HepG2 (cell line): ENCODE measurements around the gene CTDSP2. TPM values are rescaled to one million over a fixed set of nuclear protein-coding genes. Genes with fewer than 3 reads are reported as not detected.

ENCODE experiments used
- ATAC-seq: fragments of 200-7000 bp; cut with Tn5 transposase; 3 replicates; pipeline ENCODE4 v1.9.1; 2020; ENCODE audit warnings: mild to moderate bottlenecking, moderate library complexity
- BruUV-seq: library from RNA; stranded (reverse); fragments of 400-500 nt; replicated peaks from 2 replicates; lab custom pipeline; 2021; lab: Mats Ljungman, UMichigan
- CTCF ChIA-PET: fragments of 300-600 bp; formaldehyde crosslinking; extraction: SDS; loops from one replicate; lab custom pipeline; 2021; ENCODE audit warnings: low total read pairs, inconsistent platforms, low intra/inter-chr PET ratio; lab: Yijun Ruan, JAX
- POLR2A ChIA-PET: fragments of 350-600 bp; sonication (Branson Sonifier 250); formaldehyde crosslinking; loops from one replicate; lab custom pipeline; 2020; ENCODE audit warnings: antibody characterized with exemption, inconsistent platforms; lab: Yijun Ruan, JAX
- DNase-seq: peaks from one replicate; pipeline ENCODE4 v3.0.0-alpha.2; 2015; ENCODE audit warnings: low spot score
- FAIRE-seq: peaks from 3 replicates; lab custom pipeline; 2011; peaks lifted over from hg19 to GRCh38; lab: Jason Lieb, UNC
- H2AFZ ChIP-seq: one replicate; pipeline ENCODE4 v1.6.1; 2011; ENCODE audit warnings: low read length, inconsistent platforms
- H3K27ac ChIP-seq: fragments of 300-600 bp; 3 replicates; pipeline ENCODE4 v1.8.0; 2011; ENCODE audit warnings: mixed run types, mild to moderate bottlenecking, mixed read lengths, low read length, inconsistent platforms; ENCODE audit not compliant: insufficient read depth; ENCODE audit errors: extremely low read length
- H3K27me3 ChIP-seq, 2 experiments: fragments of 200-600 bp in 1 of 2; 2 replicates in 1 of 2; 3 replicates in 1 of 2; pipeline versions ENCODE4 v1.6.0 to v1.8.0; 2011; ENCODE audit warnings: low read length in 2 of 2, mild to moderate bottlenecking in 2 of 2, moderate library complexity in 2 of 2, inconsistent platforms in 1 of 2; ENCODE audit not compliant: insufficient read depth in 2 of 2, control insufficient read depth in 1 of 2
- H3K36me3 ChIP-seq, 2 experiments: fragments of 200-600 bp in 1 of 2; replicated peaks in 1 of 2; 2 replicates in 1 of 2; 3 replicates in 1 of 2; pipeline versions ENCODE4 v1.5.1 to v1.8.0; 2011; ENCODE audit warnings: low read length in 2 of 2, inconsistent platforms in 1 of 2; ENCODE audit not compliant: insufficient read depth in 2 of 2, control insufficient read depth in 1 of 2
- H3K4me1 ChIP-seq: 2 replicates; pipeline ENCODE4 v1.5.1; 2012; ENCODE audit warnings: low read length, inconsistent platforms; ENCODE audit not compliant: insufficient read depth
- H3K4me2 ChIP-seq: 2 replicates; pipeline ENCODE4 v1.6.0; 2011; ENCODE audit warnings: low read depth, low read length, inconsistent platforms
- H3K4me3 ChIP-seq, 3 experiments: fragments of 200-600 bp in 1 of 3; sonication (generic), shearing (Covaris generic) in 1 of 3; replicated peaks in 1 of 3; 2 replicates each; pipeline ENCODE4 v1.5.1; 2011 to 2016; ENCODE audit warnings: low read length in 3 of 3, inconsistent platforms in 2 of 3, low read depth in 2 of 3, mild to moderate bottlenecking in 2 of 3, control low read depth in 1 of 3, mixed read lengths in 1 of 3; ENCODE audit not compliant: insufficient read depth in 1 of 3
- H3K79me2 ChIP-seq: one replicate; pipeline ENCODE4 v1.6.1; 2011; ENCODE audit warnings: low read length, inconsistent platforms; ENCODE audit not compliant: insufficient read depth
- H3K9ac ChIP-seq: 2 replicates; pipeline ENCODE4 v1.6.0; 2011; ENCODE audit warnings: mild to moderate bottlenecking, low read depth, low read length, inconsistent platforms; ENCODE audit not compliant: insufficient read depth
- H3K9me3 ChIP-seq: 2 replicates; pipeline ENCODE4 v1.5.1; 2012; ENCODE audit warnings: mild to moderate bottlenecking, low read length
- H4K20me1 ChIP-seq: 2 replicates; pipeline ENCODE4 v1.6.0; 2011; ENCODE audit warnings: inconsistent platforms, mild to moderate bottlenecking, low read length, moderate library complexity; ENCODE audit not compliant: insufficient read depth
- BRD4 ChIP-seq: sonication (generic); formaldehyde crosslinking; IDR thresholded peaks from 2 replicates; pipeline ENCODE4 v1.4.0; 2020; ENCODE audit warnings: missing genetic modification reagents
- CEBPB ChIP-seq: IDR thresholded peaks from 2 replicates; pipeline ENCODE4 v1.6.1; 2011; ENCODE audit warnings: low read depth, low read length, improper control_type of control experiment, borderline replicate concordance
- CEBPG ChIP-seq: IDR thresholded peaks from 2 replicates; pipeline ENCODE4 v1.6.1; 2016
- HNF4A ChIP-seq: sonication (generic); formaldehyde crosslinking; IDR thresholded peaks from 2 replicates; pipeline ENCODE4 v1.4.0; 2020; ENCODE audit warnings: missing genetic modification reagents
- SAP130 ChIP-seq: IDR thresholded peaks from 2 replicates; pipeline ENCODE4 v1.6.1; 2016; ENCODE audit warnings: low read depth
- SATB2 ChIP-seq: sonication (generic); formaldehyde crosslinking; IDR thresholded peaks from 2 replicates; pipeline ENCODE4 v1.5.0; 2020; ENCODE audit warnings: missing genetic modification reagents
- SOX6 ChIP-seq, 2 experiments: fragments of 450-650 bp in 1 of 2; sonication (generic) in 1 of 2; formaldehyde crosslinking in 1 of 2; IDR thresholded peaks; 2 replicates each; pipeline versions ENCODE4 v1.4.0 to v1.6.1; 2017 to 2020; ENCODE audit warnings: antibody characterized with exemption in 1 of 2, mild to moderate bottlenecking in 1 of 2, missing genetic modification reagents in 1 of 2
- STAG1 ChIP-seq: sonication (generic); formaldehyde crosslinking; IDR thresholded peaks from 2 replicates; pipeline ENCODE4 v1.4.0; 2020; ENCODE audit warnings: missing genetic modification reagents
- ZFP62 ChIP-seq: sonication (generic); formaldehyde crosslinking; IDR thresholded peaks from 2 replicates; pipeline ENCODE4 v1.4.0; 2020; ENCODE audit warnings: missing genetic modification reagents
- ZMYM3 ChIP-seq: sonication (generic); formaldehyde crosslinking; IDR thresholded peaks from 2 replicates; pipeline ENCODE4 v1.5.1; 2020; ENCODE audit warnings: mild to moderate bottlenecking, missing genetic modification reagents
- ZNF263 ChIP-seq: sonication (generic); formaldehyde crosslinking; IDR thresholded peaks from 2 replicates; pipeline ENCODE4 v1.4.0; 2020; ENCODE audit warnings: missing genetic modification reagents
- WGBS: methylation state at CpG from one replicate; pipeline ENCODE4 v1.1.6; 2017; ENCODE audit warnings: low lambda C conversion rate; 5-methylcytosine and 5-hydroxymethylcytosine counted together
- in situ Hi-C: cut with HindIII; loops from 2 replicates; pipeline ENCODE4 v1.10.0; 2017; ENCODE audit warnings: low pct_unique_long_range_greater_than_20kb; ENCODE audit not compliant: extremely low pct_ligation_motif_present
- intact Hi-C: fragments of 100-400 bp; cut with micrococcal nuclease; formaldehyde crosslinking; loops from one replicate; pipeline ENCODE4 v1.10.0; 2022; ENCODE audit not compliant: unreplicated experiment
- polyA plus RNA-seq, 8 experiments: library from polyadenylated mRNA; depleted of rRNA in 3 of 8; stranded (reverse) in 7 of 8; unstranded in 1 of 8; fragments of >200 nt; fragmentation: Illumina TruSeq in 4 of 8; extraction: Trizol in 4 of 8; gene quantifications; 2 replicates each; pipeline versions ENCODE4 v1.2.1 to v1.2.3, GENCODE V29; 2011 to 2016; ENCODE audit warnings: low read depth in 4 of 8, missing spikeins in 1 of 8, mixed read lengths in 1 of 8; ENCODE audit not compliant: insufficient read depth in 1 of 8
- total RNA-seq, 5 experiments: library from RNA; depleted of rRNA; stranded (reverse); fragments of >200 nt; fragmentation: Illumina TruSeq; extraction: Trizol; gene quantifications; 2 replicates each; pipeline ENCODE4 v1.2.3, GENCODE V29; 2016; ENCODE audit warnings: low read depth in 1 of 5
- TF ChIP-seq, protein P1 (sequence below), 2 experiments: fragments of 450-650 bp in 1 of 2; sonication (generic) in 1 of 2; formaldehyde crosslinking; IDR thresholded peaks; 2 replicates each; pipeline versions ENCODE4 v1.5.0 to v1.8.0; 2020 to 2022; ENCODE audit warnings: mild to moderate bottlenecking in 1 of 2, missing genetic modification reagents in 1 of 2

CTDSP2 gene
- total and polyA plus RNA-seq, 2 of the 13 experiments (the other 11 are each of a cell fraction or from before 2014, with no cell fraction given), result 38.1 to 82.5 TPM

DNA sequence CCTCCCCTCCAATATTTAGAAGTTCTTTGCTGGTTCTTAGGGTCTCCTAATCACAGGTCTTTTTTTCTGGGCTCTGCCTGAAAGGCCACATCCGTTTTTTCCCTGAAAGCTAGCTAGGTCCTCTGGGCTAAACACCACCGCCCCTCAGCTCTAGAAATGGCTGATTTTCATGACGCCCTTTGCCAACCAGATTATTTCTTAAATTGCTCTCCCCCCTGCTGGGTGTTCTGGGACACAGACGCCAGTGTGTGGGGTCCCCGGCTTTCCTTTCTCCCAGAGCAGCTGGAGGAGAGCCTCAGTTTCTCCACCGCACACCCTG is 49.5 kb upstream of the CTDSP2 start:
- POLR2A ChIA-PET, result interaction anchor here (1.3 to 6.1 kb wide), 5 partner anchors 42 to 124 kb away, joined by 3 to 110 read pairs (median 6); partner anchors contain the start of genes CTDSP2, EEF1AKMT3 and METTL1
- CTCF ChIA-PET, result interaction anchor here (1.5 to 1.9 kb wide), 2 partner anchors 9 to 65 kb away, joined by 3 to 6 read pairs; no protein-coding TSS in a partner anchor
- no TSS peak for BruUV-seq
- Histone ChIP-seq H3K9me3 (no peaks in the 10 kb centered on the region), H3K36me3 (no peaks in the 10 kb centered on the region), H3K27ac (no peak overlapping the region), H3K27me3 (peaks cover 2 to 57% of the 10 kb centered on the region in 2 experiments; a peak in 4 of 5 replicates), H3K9ac (peak overlapping the region; percentile 56; the same call in 1 of the 2 replicates), H4K20me1 (no peaks in the 10 kb centered on the region), H3K4me1 (peaks cover 42% of the 10 kb centered on the region), H2AFZ (no peak overlapping the region), H3K4me3 (peak overlapping the region; percentile 48 to 67 (median 55); a peak in 4 of 6 replicates), H3K79me2 (no peaks in the 10 kb centered on the region), H3K4me2 (peak overlapping the region; percentile 81)
- TF ChIP-seq ZFP62 (CRISPR knock-in tag), result no peak
- no peak for TF ChIP-seq STAG1 (CRISPR knock-in tag)
- no peak for TF ChIP-seq ZMYM3 (CRISPR knock-in tag)
- no peak for TF ChIP-seq BRD4
- no peak for ATAC-seq
- no peak for DNase-seq
- in situ Hi-C loops (loop anchor here (5.0 kb wide), 1 partner anchor 54 kb away; no protein-coding TSS in a partner anchor), intact Hi-C loops (no loop called here)
- 14% methylated on average over 5 of the region's 6 CpGs for WGBS
- no peak for FAIRE-seq

DNA sequence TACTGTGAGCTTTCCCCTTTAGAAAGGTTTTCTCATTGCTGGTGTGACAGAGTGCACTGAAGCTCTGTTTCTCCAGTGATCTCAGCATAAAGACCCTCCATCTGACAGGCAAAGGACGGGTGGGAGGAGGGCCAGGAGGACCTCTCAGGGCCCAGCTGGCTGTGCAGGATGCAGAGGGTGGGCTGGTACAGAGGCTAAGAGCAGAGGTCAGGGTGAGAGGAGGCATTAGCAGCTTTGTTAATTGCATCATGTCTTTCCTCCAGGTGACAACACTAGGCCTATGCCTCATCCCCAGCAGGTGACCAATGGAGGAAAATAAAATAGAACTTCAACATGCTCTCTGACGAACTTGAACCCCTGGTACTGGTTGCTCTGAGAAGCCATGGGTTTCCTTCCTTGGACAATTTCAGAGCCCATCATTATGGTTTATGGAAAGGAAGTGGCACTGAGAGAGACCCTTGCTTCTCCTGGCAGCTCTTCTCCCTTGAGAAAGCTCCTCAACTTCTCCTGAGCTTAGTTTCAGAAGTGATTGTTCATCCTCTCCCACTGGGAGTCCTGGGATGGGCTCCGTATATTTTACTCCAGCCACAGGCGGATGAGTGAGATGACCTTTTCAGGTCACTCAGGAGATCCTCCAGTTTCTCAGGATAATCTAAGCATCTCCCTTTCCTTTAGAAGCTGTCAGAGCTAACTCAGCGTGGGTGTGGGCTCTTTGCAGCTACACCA is 49.0 kb upstream of the CTDSP2 start:
- BruUV-seq, result no TSS peak
- peak overlapping the region; percentile 81 for H3K4me2 ChIP-seq
- no peaks in the 10 kb centered on the region for H3K9me3 ChIP-seq
- H3K36me3 ChIP-seq, result no peaks in the 10 kb centered on the region
- DNase-seq (no peak), FAIRE-seq (no peak), ATAC-seq (no peak)
- H3K9ac ChIP-seq, result no peak overlapping the region
- peaks cover 42% of the 10 kb centered on the region for H3K4me1 ChIP-seq
- peaks cover 2 to 57% of the 10 kb centered on the region in 2 experiments; a peak in 4 of 5 replicates for H3K27me3 ChIP-seq
- H3K27ac ChIP-seq, result no peak overlapping the region
- intact Hi-C loops, result no loop called here
- no peaks in the 10 kb centered on the region for H3K79me2 ChIP-seq
- no peak overlapping the region for H3K4me3 ChIP-seq
- 23% methylated on average over 4 of the region's 5 CpGs for WGBS
- POLR2A ChIA-PET, result interaction anchor here (0.9 to 6.1 kb wide), 6 partner anchors 30 to 123 kb away, joined by 3 to 110 read pairs (median 5); partner anchors contain the start of genes CTDSP2, EEF1AKMT3 and METTL1
- no peaks in the 10 kb centered on the region for H4K20me1 ChIP-seq
- CTCF ChIA-PET, result interaction anchor here (1.9 kb wide), 1 partner anchor 10 kb away, joined by 6 read pairs; no protein-coding TSS in a partner anchor
- peak; percentile 73 for TF ChIP-seq ZNF263
- peak; percentile 28; the same call in 1 of the 2 replicates for TF ChIP-seq CEBPG (CRISPR knock-in tag)
- no peak for TF ChIP-seq SATB2 (CRISPR knock-in tag)
- TF ChIP-seq CEBPB, result peak; percentile 40; the same call in 1 of the 2 replicates
- TF ChIP-seq SOX6 (IDR thresholded peaks at IDR 0.05), result no peak
- TF ChIP-seq SOX6 (CRISPR knock-in tag; IDR thresholded peaks at IDR 0.05), result 0 out of 2 replicates have a peak, but pooled peaks have one; percentile 9
- TF ChIP-seq, protein P1, sequence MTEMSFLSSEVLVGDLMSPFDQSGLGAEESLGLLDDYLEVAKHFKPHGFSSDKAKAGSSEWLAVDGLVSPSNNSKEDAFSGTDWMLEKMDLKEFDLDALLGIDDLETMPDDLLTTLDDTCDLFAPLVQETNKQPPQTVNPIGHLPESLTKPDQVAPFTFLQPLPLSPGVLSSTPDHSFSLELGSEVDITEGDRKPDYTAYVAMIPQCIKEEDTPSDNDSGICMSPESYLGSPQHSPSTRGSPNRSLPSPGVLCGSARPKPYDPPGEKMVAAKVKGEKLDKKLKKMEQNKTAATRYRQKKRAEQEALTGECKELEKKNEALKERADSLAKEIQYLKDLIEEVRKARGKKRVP (CRISPR knock-in tag; IDR thresholded peaks at IDR 0.05), result peak in 1 of 2 experiments; percentile 76; a peak in 2 of 4 replicates
- no peak for TF ChIP-seq SAP130
- TF ChIP-seq HNF4A, result no peak
- in situ Hi-C loops, result loop anchor here (5.0 kb wide), 1 partner anchor 53 kb away; no protein-coding TSS in a partner anchor
- no peak overlapping the region for H2AFZ ChIP-seq
